Liver (tissue), 9 donors: Measurements from ENCODE around the gene NDUFS3. TPM values are rescaled to one million over a fixed set of nuclear protein-coding genes. Genes with fewer than 3 reads are reported as not detected.

ENCODE experiments used
- DNase-seq: peaks from one replicate; pipeline ENCODE4 v3.0.0-alpha.2; 2017; ENCODE audit warnings: low spot score
- H3K27ac ChIP-seq, 2 donors: one replicate each; pipeline ENCODE4 v1.7.0; 2013; ENCODE audit warnings: inconsistent platforms in 2 of 2, low read length in 2 of 2, control low read depth in 1 of 2, low read depth in 1 of 2, mild to moderate bottlenecking in 1 of 2
- H3K27me3 ChIP-seq, 4 donors: one replicate each; pipeline versions ENCODE4 v1.6.1 to v1.7.0; 2013; ENCODE audit warnings: low read length in 3 of 4, inconsistent platforms in 1 of 4, mild to moderate bottlenecking in 1 of 4, moderate library complexity in 1 of 4; ENCODE audit not compliant: control insufficient read depth in 4 of 4, insufficient read depth in 4 of 4
- H3K36me3 ChIP-seq, 4 donors: one replicate each; pipeline versions ENCODE4 v1.6.1 to v1.7.0; 2013; ENCODE audit warnings: low read length in 3 of 4, mild to moderate bottlenecking in 3 of 4, low read depth in 1 of 4, moderate library complexity in 1 of 4; ENCODE audit not compliant: control insufficient read depth in 4 of 4, insufficient read depth in 3 of 4
- H3K4me1 ChIP-seq, 4 donors: one replicate each; pipeline versions ENCODE4 v1.6.1 to v1.7.0; 2013; ENCODE audit warnings: low read length in 3 of 4, mild to moderate bottlenecking in 3 of 4, moderate library complexity in 1 of 4; ENCODE audit not compliant: control insufficient read depth in 4 of 4, insufficient read depth in 4 of 4
- H3K4me3 ChIP-seq, 3 donors: one replicate each; pipeline versions ENCODE4 v1.6.1 to v1.7.0; 2013; ENCODE audit warnings: low read length in 3 of 3, control low read depth in 1 of 3, low read depth in 1 of 3, mild to moderate bottlenecking in 1 of 3
- H3K9ac ChIP-seq, 2 donors: one replicate each; pipeline ENCODE4 v1.7.0; 2013; ENCODE audit warnings: low read length in 2 of 2, mild to moderate bottlenecking in 2 of 2, moderate library complexity in 2 of 2, control low read depth in 1 of 2, low read depth in 1 of 2
- H3K9me3 ChIP-seq, 4 donors: one replicate each; pipeline versions ENCODE4 v1.6.1 to v1.7.0; 2013; ENCODE audit warnings: low read length in 3 of 4; ENCODE audit not compliant: control insufficient read depth in 4 of 4
- GABPA ChIP-seq, 2 donors: IDR thresholded peaks in 1 of 2; conservative IDR thresholded peaks in 1 of 2; 2 replicates each; pipeline ENCODE4 v1.6.1; 2016; ENCODE audit warnings: antibody characterized with exemption in 2 of 2, mild to moderate bottlenecking in 1 of 2, moderate library complexity in 1 of 2
- HNF4A ChIP-seq, 2 donors: conservative IDR thresholded peaks; 2 replicates each; pipeline ENCODE4 v1.6.1; 2016; ENCODE audit warnings: antibody characterized with exemption in 2 of 2, mild to moderate bottlenecking in 2 of 2
- HNF4G ChIP-seq: IDR thresholded peaks from 2 replicates; pipeline ENCODE4 v1.6.1; 2016; ENCODE audit warnings: antibody characterized with exemption
- NR2F2 ChIP-seq: IDR thresholded peaks from 2 replicates; pipeline ENCODE4 v1.6.1; 2016; ENCODE audit warnings: antibody characterized with exemption
- RAD21 ChIP-seq, 2 donors: IDR thresholded peaks; 2 replicates each; pipeline ENCODE4 v1.6.1; 2016; ENCODE audit warnings: antibody characterized with exemption in 2 of 2, mild to moderate bottlenecking in 2 of 2
- REST ChIP-seq: IDR thresholded peaks from 2 replicates; pipeline ENCODE4 v1.6.1; 2016; ENCODE audit warnings: antibody characterized with exemption, mild to moderate bottlenecking
- TAF1 ChIP-seq: conservative IDR thresholded peaks from 2 replicates; pipeline ENCODE4 v1.6.1; 2016; ENCODE audit warnings: antibody characterized with exemption, mild to moderate bottlenecking
- YY1 ChIP-seq: IDR thresholded peaks from 2 replicates; pipeline ENCODE4 v1.6.1; 2016; ENCODE audit warnings: antibody characterized with exemption, mild to moderate bottlenecking
- ZBTB33 ChIP-seq: IDR thresholded peaks from 2 replicates; pipeline ENCODE4 v1.6.1; 2016; ENCODE audit warnings: antibody characterized with exemption
- WGBS: extraction: QIAGEN DNeasy Blood & Tissue Kit; methylation state at CpG from one replicate; pipeline ENCODE4 v1.1.7; 2013; 5-methylcytosine and 5-hydroxymethylcytosine counted together
- polyA plus RNA-seq, 2 donors: library from polyadenylated mRNA; stranded (reverse) in 1 of 2; unstranded in 1 of 2; fragments of 200-250 nt in 1 of 2; fragments of >200 nt in 1 of 2; fragmentation: Nextera tagmentation in 1 of 2; extraction: Ambion mirVana in 1 of 2; gene quantifications; one replicate each; pipeline versions ENCODE4 v1.2.1 to v1.2.3, GENCODE V29; 2013 to 2015
- total RNA-seq, 2 donors: library from RNA; depleted of rRNA; stranded (reverse); fragments of >200 nt; gene quantifications; one replicate each; pipeline ENCODE4 v1.2.3, GENCODE V29; 2014
- TF ChIP-seq, protein P1 (sequence below): IDR thresholded peaks from 2 replicates; pipeline ENCODE4 v1.6.1; 2016; ENCODE audit warnings: antibody characterized with exemption
- TF ChIP-seq, protein P2 (sequence below): IDR thresholded peaks from 2 replicates; pipeline ENCODE4 v1.6.1; 2016; ENCODE audit warnings: antibody characterized with exemption
- donor health status: healthy.
- donor health status: healthy.
- donor health status: healthy.
- donor health status: healthy.
- donor health status: healthy.

The NDUFS3 gene
- total and polyA plus RNA-seq, 4 donors: 43.8 to 101 (median 67.8) TPM

- H3K36me3 ChIP-seq: peaks cover 0 to 4% (median under 1%) of the 10 kb centered on the region in 4 donors
- H3K4me3 ChIP-seq: peak within 1 kb of the TSS; percentile 75 to 92 (median 85)
- peak within 1 kb of the TSS; percentile 66 to 73 for H3K27ac ChIP-seq
- no peaks in the 10 kb centered on the region for H3K9me3 ChIP-seq
- DNase-seq: peak; percentile 80
- no peaks in the 10 kb centered on the region for H3K27me3 ChIP-seq
- H3K4me1 ChIP-seq: peaks cover 0 to 15% (median 4%) of the 10 kb centered on the region in 4 donors
- WGBS: under 1% methylated on average over 86 of the region's 86 CpGs
- TF ChIP-seq GABPA (IDR thresholded peaks at IDR 0.05 in 1 of 2, conservative IDR thresholded peaks at IDR 0.05 in 1 of 2) (no peak), ZBTB33 (peak; percentile 45)
- peak within 1 kb of the TSS; percentile 68 to 96 for H3K9ac ChIP-seq
These were observed 13.3 kb upstream of the NDUFS3 start, which contains the start of gene PTPMT1 for GRCh38 chr11:47565340-47566148. Gene PTPMT1, plus strand, starts transcription at chr11:47565599. Its CDS starts 24 bp downstream, at chr11:47565623.

GRCh38 chr11:47566149-47566698 is 12.7 kb upstream of the NDUFS3 start:
- 31% methylated on average over 17 of the region's 17 CpGs for WGBS
- peaks cover 0 to 16% (median 5%) of the 10 kb centered on the region in 4 donors for H3K4me1 ChIP-seq
- H3K9ac ChIP-seq: peak overlapping the region; percentile 68 to 96
- H3K27ac ChIP-seq: peak overlapping the region; percentile 66 to 73
- H3K27me3 ChIP-seq: no peaks in the 10 kb centered on the region
- H3K36me3 ChIP-seq: peaks cover 0 to 7% (median under 1%) of the 10 kb centered on the region in 4 donors
- no peaks in the 10 kb centered on the region for H3K9me3 ChIP-seq
- TF ChIP-seq RAD21 (IDR thresholded peaks at IDR 0.05) (no peak), GABPA (IDR thresholded peaks at IDR 0.05 in 1 of 2, conservative IDR thresholded peaks at IDR 0.05 in 1 of 2) (no peak), TAF1 (no peak), HNF4G (no peak), HNF4A (conservative IDR thresholded peaks at IDR 0.05) (no peak), NR2F2 (no peak), YY1 (no peak), REST (no peak)
- TF ChIP-seq, protein P1, sequence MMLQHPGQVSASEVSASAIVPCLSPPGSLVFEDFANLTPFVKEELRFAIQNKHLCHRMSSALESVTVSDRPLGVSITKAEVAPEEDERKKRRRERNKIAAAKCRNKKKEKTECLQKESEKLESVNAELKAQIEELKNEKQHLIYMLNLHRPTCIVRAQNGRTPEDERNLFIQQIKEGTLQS: no peak
- TF ChIP-seq, protein P2, sequence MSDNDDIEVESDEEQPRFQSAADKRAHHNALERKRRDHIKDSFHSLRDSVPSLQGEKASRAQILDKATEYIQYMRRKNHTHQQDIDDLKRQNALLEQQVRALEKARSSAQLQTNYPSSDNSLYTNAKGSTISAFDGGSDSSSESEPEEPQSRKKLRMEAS: no peak
- DNase-seq: no peak
- peak overlapping the region; percentile 75 to 92 (median 85) for H3K4me3 ChIP-seq
